ENCODE results near the gene POLQ.

POLQ gene

DNA sequence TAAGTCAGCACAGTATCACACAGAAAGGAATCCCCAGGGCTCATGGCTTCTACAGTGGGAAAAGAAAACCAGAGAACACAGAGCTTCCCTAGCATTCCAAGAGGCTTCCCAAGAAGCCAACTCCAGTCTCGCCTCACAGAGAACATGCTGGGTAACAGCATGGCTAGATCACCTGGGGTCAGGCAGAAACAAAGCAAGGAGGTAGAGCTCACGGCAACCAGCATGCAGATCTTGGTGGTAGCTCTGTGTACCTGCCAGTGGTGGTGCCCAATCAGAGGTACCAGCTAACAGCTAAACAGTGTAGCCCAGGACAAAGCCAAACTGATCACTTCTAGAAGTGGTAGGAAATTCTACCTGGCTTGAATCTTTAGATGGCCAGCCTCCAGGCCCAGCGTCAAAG lies 31.3 kb downstream of the POLQ start:
- no peak overlapping the region for H3K27ac ChIP-seq
- TF ChIP-seq, protein P1, sequence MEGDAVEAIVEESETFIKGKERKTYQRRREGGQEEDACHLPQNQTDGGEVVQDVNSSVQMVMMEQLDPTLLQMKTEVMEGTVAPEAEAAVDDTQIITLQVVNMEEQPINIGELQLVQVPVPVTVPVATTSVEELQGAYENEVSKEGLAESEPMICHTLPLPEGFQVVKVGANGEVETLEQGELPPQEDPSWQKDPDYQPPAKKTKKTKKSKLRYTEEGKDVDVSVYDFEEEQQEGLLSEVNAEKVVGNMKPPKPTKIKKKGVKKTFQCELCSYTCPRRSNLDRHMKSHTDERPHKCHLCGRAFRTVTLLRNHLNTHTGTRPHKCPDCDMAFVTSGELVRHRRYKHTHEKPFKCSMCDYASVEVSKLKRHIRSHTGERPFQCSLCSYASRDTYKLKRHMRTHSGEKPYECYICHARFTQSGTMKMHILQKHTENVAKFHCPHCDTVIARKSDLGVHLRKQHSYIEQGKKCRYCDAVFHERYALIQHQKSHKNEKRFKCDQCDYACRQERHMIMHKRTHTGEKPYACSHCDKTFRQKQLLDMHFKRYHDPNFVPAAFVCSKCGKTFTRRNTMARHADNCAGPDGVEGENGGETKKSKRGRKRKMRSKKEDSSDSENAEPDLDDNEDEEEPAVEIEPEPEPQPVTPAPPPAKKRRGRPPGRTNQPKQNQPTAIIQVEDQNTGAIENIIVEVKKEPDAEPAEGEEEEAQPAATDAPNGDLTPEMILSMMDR (conservative IDR thresholded peaks at IDR 0.05), result no peak

DNA sequence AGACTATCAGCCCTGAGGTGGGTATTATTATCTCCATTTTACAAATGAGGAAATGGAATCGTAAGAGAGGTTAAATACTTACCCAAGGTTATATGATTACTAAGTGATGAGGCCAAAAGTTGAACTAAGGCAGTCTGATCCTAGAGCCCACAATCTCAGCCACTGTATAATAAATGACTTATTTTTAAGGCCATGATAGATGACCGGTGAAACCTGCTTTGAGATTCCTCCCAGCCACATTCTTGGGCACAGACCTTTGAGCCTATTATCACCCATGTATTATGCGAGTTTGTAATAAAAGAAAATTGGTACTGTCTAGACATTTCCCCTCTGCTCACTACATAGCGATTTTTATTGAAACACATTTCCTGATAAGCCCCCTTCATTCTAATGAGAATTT lies 37.4 kb downstream of the POLQ start:
- TF ChIP-seq, protein P1 (conservative IDR thresholded peaks at IDR 0.05), result no peak
- H3K27ac ChIP-seq, result no peak overlapping the region

DNA sequence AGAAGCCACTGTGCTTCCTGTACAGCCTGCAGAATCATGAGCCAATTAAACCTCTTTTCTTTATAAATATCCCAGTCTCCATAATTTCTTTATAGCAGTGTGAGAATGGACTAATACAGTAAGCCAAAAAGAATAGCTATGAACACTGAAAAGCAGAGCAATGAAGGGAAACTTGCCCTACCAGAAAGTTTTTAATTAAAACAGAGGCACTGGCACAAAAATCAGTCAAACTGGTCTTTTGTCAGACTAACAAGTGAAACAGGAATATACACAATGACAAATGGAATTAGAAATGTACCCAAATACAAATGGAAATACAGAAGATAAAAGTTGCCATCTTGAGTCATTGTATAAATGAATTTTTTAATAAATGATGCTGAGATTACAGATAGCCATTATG lies 40.5 kb downstream of the POLQ start:
- 0 out of 2 replicates have a peak overlapping the region, but pooled peaks have one; percentile 11 for H3K27ac ChIP-seq
- TF ChIP-seq, protein P1 (conservative IDR thresholded peaks at IDR 0.05), result no peak

DNA sequence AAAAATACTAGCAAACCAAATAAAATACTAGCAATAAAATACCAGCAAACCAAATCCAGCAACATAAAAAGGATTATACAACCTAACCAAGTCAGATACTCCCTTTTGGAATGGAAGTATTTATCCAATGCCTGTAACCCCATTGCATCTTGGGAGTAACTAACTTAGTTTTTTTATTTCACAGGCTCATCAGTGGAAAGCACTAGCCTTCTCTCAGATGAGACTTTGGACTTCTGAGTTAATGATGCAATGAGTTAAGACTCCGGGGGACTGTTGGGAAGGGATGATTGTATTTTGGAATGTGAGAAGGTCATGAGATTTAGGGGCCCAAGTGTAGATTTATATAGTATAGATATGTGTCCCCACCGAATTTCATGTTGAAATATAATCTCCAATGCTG lies 41.2 kb downstream of the POLQ start:
- TF ChIP-seq, protein P1 (conservative IDR thresholded peaks at IDR 0.05), result no peak
- no peak overlapping the region for H3K27ac ChIP-seq

DNA sequence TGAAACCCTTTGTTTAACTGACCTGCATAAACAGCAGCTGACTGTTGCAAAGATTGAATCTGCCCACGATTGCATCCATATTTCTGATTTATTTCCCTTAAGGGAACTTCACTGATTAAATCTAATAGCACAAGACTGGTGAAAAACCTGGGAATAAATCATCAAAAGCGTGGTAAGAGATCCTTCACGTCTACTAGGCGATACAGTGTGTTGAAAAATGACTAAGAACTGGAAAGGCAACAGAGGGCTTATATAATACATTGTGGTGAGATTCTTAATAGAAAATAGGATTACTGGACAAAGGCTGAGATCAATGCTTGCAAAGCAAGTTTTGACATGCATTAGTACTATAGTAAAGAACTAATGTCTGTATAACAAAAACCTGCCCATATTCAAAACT lies 49.0 kb downstream of the POLQ start:
- H3K27ac ChIP-seq, result no peak overlapping the region
- TF ChIP-seq, protein P1 (conservative IDR thresholded peaks at IDR 0.05), result no peak

DNA sequence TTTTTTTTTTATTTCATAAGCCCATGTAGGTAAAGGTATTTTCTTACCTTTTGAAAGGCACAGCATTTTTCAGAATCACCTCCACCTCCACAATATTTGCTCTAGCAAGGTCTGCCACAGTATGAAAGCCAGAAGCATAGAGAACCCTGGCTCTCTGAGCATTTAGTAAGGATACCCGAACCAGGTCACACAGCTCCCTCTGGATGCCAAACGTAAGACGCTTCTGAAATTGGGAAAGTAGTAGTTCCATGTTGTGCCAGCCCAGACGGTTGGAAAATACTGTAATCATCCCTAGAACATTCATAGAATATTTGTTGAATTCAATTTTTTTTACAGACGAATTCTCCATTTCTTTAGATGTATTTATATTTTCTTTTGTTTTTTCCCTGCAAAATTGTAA lies 52.4 kb downstream of the POLQ start:
- TF ChIP-seq, protein P1 (conservative IDR thresholded peaks at IDR 0.05), result peak; percentile 53
- H3K27ac ChIP-seq, result no peak overlapping the region

DNA sequence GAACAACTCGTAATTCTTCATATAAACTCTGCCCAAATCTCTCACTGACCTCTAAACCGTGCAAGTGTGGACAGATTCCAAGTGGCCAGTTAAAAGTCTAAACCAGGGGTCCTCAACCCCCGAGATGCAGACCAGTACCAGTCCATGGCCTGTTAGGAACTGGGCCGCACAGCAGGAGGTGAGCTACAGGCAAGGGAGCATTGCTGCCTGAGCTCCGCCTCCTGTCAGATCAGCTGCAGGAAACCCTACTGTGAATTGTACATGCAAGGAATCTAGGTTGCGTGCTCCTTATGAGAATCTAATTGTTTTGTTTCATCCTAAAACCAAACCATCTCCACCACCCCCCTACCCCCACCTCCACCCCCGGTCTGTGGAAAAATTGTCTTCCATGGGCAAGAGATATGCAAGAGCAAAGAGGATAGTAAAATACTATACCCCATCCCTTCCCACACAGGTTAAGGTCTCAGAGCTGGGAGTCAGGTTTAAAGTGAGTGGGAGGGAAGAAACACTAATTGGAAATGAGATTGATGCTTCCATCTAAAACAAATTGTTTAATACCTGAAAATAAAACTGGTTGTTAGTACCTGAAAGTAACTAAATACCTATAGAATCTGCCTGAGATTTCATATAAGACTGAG lies 54.0 kb downstream of the POLQ start:
- no peak overlapping the region for H3K27ac ChIP-seq
- TF ChIP-seq, protein P1 (conservative IDR thresholded peaks at IDR 0.05), result no peak
